ENCODE results near the gene SLC27A4. TPM values are rescaled to one million over a fixed set of nuclear protein-coding genes. Genes with fewer than 3 reads are reported as not detected.

SLC27A4 gene
- total RNA-seq, 2 experiments from 2014 or later, result 12.6 to 14.1 TPM

DNA sequence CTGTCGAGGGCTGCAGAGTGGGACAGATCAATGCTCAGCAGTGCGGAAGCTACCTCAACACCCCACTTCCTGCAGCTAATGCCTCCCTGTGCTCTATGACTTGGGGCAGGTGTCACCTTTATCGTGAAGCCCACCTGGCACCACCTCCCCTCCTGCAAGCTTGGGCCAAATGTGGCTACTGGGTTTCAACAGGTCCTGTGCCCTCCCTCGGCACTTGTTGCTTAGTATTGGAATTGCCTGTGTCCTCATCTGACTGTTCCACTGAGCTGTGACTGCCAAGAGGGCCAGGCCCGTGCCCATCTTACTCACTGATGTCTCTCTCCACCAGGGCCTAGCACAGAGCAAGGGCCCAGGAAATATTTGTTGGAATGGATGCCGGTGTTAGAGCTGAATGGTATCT, 9.4 kb downstream of the SLC27A4 start:
- Mint-ChIP-seq H3K4me1 (ENCODE audit: low read depth) (no peaks in the 10 kb centered on the region), H3K4me3 (no peak overlapping the region), H3K27me3 (no peaks in the 10 kb centered on the region), H3K9me3 (no peaks in the 10 kb centered on the region), H3K36me3 (peaks cover 17% of the 10 kb centered on the region), H3K27ac (no peak overlapping the region)
- no peak for DNase-seq
- POLR2A ChIA-PET, result no interaction called here
- intact Hi-C loops (cut with micrococcal nuclease), result no loop called here
- CTCF ChIA-PET, result interaction anchor here (0.9 to 2.2 kb wide), 3 partner anchors 11 to 89 kb away, joined by 3 to 6 read pairs (median 3); no protein-coding TSS in a partner anchor

- CTCF ChIA-PET, result interaction anchor here (1.1 to 1.5 kb wide), 2 partner anchors 14 to 84 kb away, joined by 3 read pairs; no protein-coding TSS in a partner anchor
- no peaks in the 10 kb centered on the region for H3K9me3 Mint-ChIP-seq
- POLR2A ChIA-PET, result interaction anchor here (0.5 to 1.4 kb wide), 2 partner anchors 15 to 93 kb away, joined by 3 to 4 read pairs; partner anchors contain the start of gene URM1
- intact Hi-C loops (cut with micrococcal nuclease), result no loop called here
- H3K4me1 Mint-ChIP-seq (ENCODE audit: low read depth), result no peaks in the 10 kb centered on the region
- peaks cover 14% of the 10 kb centered on the region for H3K36me3 Mint-ChIP-seq
- no peak overlapping the region for H3K27ac Mint-ChIP-seq
- no peak for DNase-seq
- no peak overlapping the region for H3K4me3 Mint-ChIP-seq
- no peaks in the 10 kb centered on the region for H3K27me3 Mint-ChIP-seq
These were observed 15.1 kb downstream of the SLC27A4 start for GRCh38 chr9:128355451-128355850.

- Mint-ChIP-seq H3K27me3 (no peaks in the 10 kb centered on the region), H3K9me3 (no peaks in the 10 kb centered on the region), H3K4me3 (no peak overlapping the region), H3K36me3 (peaks cover 9% of the 10 kb centered on the region), H3K4me1 (ENCODE audit: low read depth) (peaks cover 9% of the 10 kb centered on the region), H3K27ac (no peak overlapping the region)
- intact Hi-C loops (cut with micrococcal nuclease), result no loop called here
- POLR2A ChIA-PET, result no interaction called here
- DNase-seq, result no peak
- CTCF ChIA-PET, result no interaction called here
These were observed 17.8 kb downstream of the SLC27A4 start for GRCh38 chr9:128358090-128358489.

DNA sequence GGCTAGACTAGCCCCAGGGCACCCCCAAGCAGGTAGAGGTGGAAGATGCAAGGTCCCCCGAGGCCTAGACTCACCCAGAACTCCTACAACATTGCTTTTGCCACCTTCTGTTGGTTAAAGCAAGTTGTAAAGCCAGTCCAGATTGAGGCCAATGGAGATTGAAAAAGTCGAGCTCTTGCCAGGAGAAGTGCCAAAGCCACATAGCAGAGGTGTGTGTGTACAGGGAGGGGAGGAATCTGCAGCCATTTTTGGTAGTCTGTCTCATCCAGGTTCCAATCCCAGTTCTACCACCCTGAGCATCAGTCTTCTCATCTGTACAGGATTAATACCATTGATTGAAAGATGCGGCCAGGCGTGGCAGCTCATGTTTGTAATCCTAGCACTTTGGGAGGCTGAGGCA, 18.5 kb downstream of the SLC27A4 start:
- POLR2A ChIA-PET, result interaction anchor here (0.6 kb wide), 1 partner anchor 18 kb away, joined by 3 read pairs; no protein-coding TSS in a partner anchor

DNA sequence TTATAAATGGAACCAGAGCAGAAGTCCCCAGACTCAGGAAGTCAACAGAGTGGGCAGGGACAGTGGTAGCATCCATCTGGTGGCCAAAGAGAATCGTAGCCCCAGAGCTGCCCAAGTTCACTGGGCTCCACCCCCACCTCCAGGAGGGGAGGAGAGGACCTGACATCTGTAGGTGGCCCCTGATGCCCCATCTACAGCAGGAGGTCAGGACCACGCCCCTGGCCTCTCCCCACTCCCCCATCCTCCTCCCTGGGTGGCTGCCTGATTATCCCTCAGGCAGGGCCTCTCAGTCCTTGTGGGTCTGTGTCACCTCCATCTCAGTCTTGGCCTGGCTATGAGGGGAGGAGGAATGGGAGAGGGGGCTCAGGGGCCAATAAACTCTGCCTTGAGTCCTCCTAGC, 20.5 kb downstream of the SLC27A4 start:
- Mint-ChIP-seq H3K9me3 (no peaks in the 10 kb centered on the region), H3K4me3 (no peak overlapping the region), H3K27me3 (no peaks in the 10 kb centered on the region), H3K4me1 (ENCODE audit: low read depth) (peaks cover 9% of the 10 kb centered on the region), H3K36me3 (peaks cover 5% of the 10 kb centered on the region), H3K27ac (no peak overlapping the region)
- ChIA-PET POLR2A (no interaction called here), CTCF (interaction anchor here (0.6 to 2.9 kb wide), 8 partner anchors 11 to 603 kb away, joined by 3 to 42 read pairs (median 10); partner anchors contain the start of genes CERCAM and URM1)
- intact Hi-C loops (cut with micrococcal nuclease), result loop anchor here (5.0 kb wide), 1 partner anchor 64 kb away; no protein-coding TSS in a partner anchor
- DNase-seq, result no peak

More for the DNA sequence above, 18.5 kb downstream of the SLC27A4 start:
- peaks cover 9% of the 10 kb centered on the region for H3K36me3 Mint-ChIP-seq
- H3K27ac Mint-ChIP-seq, result no peak overlapping the region
- no peak for DNase-seq
- no peaks in the 10 kb centered on the region for H3K27me3 Mint-ChIP-seq
- peaks cover 9% of the 10 kb centered on the region for H3K4me1 Mint-ChIP-seq (ENCODE audit: low read depth)
- no peaks in the 10 kb centered on the region for H3K9me3 Mint-ChIP-seq
- intact Hi-C loops (cut with micrococcal nuclease), result no loop called here
- no peak overlapping the region for H3K4me3 Mint-ChIP-seq
- CTCF ChIA-PET, result no interaction called here

GRCh38 chr9:128361296-128361985, 21.1 kb downstream of the SLC27A4 start:
- ChIA-PET POLR2A (interaction anchor here (0.6 to 0.7 kb wide), 2 partner anchors 9 to 689 kb away, joined by 3 to 4 read pairs; no protein-coding TSS in a partner anchor), CTCF (interaction anchor here (0.6 to 2.9 kb wide), 23 partner anchors 10 to 603 kb away, joined by 3 to 42 read pairs (median 6); partner anchors contain the start of genes CERCAM, ENDOG and URM1)
- Mint-ChIP-seq H3K27me3 (no peaks in the 10 kb centered on the region), H3K4me3 (peak overlapping the region; percentile 50), H3K36me3 (no peaks in the 10 kb centered on the region), H3K4me1 (ENCODE audit: low read depth) (peaks cover 9% of the 10 kb centered on the region), H3K9me3 (no peaks in the 10 kb centered on the region), H3K27ac (peak overlapping the region; percentile 53)
- intact Hi-C loops (cut with micrococcal nuclease), result loop anchor here (5.0 kb wide), 1 partner anchor 64 kb away; no protein-coding TSS in a partner anchor
- no peak for DNase-seq

- no peaks in the 10 kb centered on the region for H3K9me3 Mint-ChIP-seq
These were observed 21.8 kb downstream of the SLC27A4 start for GRCh38 chr9:128361986-128362646.

GRCh38 chr9:128362774-128363173, 22.4 kb downstream of the SLC27A4 start:
- CTCF ChIA-PET, result interaction anchor here (0.6 to 2.9 kb wide), 27 partner anchors 9 to 455 kb away, joined by 3 to 42 read pairs (median 5); partner anchors contain the start of genes BBLN, CERCAM, ENDOG and URM1
- Mint-ChIP-seq H3K9me3 (no peaks in the 10 kb centered on the region), H3K27ac (no peak overlapping the region), H3K36me3 (no peaks in the 10 kb centered on the region), H3K4me3 (no peak overlapping the region), H3K4me1 (ENCODE audit: low read depth) (peaks cover 9% of the 10 kb centered on the region), H3K27me3 (no peaks in the 10 kb centered on the region)
- intact Hi-C loops (cut with micrococcal nuclease), result loop anchor here (1.0 to 5.0 kb wide), 3 partner anchors 50 to 142 kb away; partner anchors contain the start of gene GLE1
- POLR2A ChIA-PET, result interaction anchor here (0.8 kb wide), 1 partner anchor 8 kb away, joined by 6 read pairs; the partner anchor contains the start of gene URM1
- DNase-seq, result no peak

More at GRCh38 chr9:128361986-128362646, 21.8 kb downstream of the SLC27A4 start:
- H3K27me3 Mint-ChIP-seq, result no peaks in the 10 kb centered on the region
- ChIA-PET POLR2A (interaction anchor here (0.6 to 0.8 kb wide), 3 partner anchors 8 to 688 kb away, joined by 3 to 6 read pairs (median 4); partner anchors contain the start of gene URM1), CTCF (interaction anchor here (0.6 to 2.9 kb wide), 30 partner anchors 10 to 456 kb away, joined by 3 to 42 read pairs (median 4); partner anchors contain the start of genes BBLN, CERCAM, ENDOG and URM1)
- peaks cover 9% of the 10 kb centered on the region for H3K4me1 Mint-ChIP-seq (ENCODE audit: low read depth)
- peak; percentile 81 for DNase-seq
- peak overlapping the region; percentile 50 for H3K4me3 Mint-ChIP-seq
- no peaks in the 10 kb centered on the region for H3K36me3 Mint-ChIP-seq
- intact Hi-C loops (cut with micrococcal nuclease), result loop anchor here (1.0 to 5.0 kb wide), 3 partner anchors 50 to 143 kb away; partner anchors contain the start of gene GLE1
- peak overlapping the region; percentile 42 for H3K27ac Mint-ChIP-seq

DNA sequence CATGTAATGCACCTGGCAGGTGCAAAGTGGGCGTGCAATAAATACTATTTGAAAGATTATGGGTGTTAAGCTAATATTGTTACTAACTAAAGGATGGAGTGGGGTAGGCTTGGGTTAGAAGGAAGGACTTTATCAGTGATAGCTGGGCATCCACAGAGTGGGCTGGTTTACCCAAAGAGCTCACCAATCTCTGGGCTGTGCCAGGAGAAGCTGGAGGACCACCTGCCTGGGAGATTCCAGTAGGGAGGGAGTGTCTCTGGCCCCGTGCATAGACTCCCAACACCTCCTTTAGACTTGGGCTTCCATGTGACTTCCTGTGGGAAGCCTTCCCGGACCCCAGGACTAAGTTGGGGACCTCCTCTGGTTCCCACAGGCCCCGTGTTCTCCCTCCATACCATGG, 25.2 kb downstream of the SLC27A4 start:
- no peak overlapping the region for H3K4me3 Mint-ChIP-seq
- intact Hi-C loops (cut with micrococcal nuclease), result no loop called here
- no peaks in the 10 kb centered on the region for H3K9me3 Mint-ChIP-seq
- ChIA-PET CTCF (interaction anchor here (1.0 to 1.5 kb wide), 2 partner anchors 70 to 139 kb away, joined by 3 read pairs; partner anchors contain the start of gene GLE1), POLR2A (no interaction called here)
- H3K27ac Mint-ChIP-seq, result no peak overlapping the region
- H3K27me3 Mint-ChIP-seq, result no peaks in the 10 kb centered on the region
- DNase-seq, result no peak
- no peaks in the 10 kb centered on the region for H3K36me3 Mint-ChIP-seq
- peaks cover 14% of the 10 kb centered on the region for H3K4me1 Mint-ChIP-seq (ENCODE audit: low read depth)

GRCh38 chr9:128369024-128369706, 28.8 kb downstream of the SLC27A4 start:
- ChIA-PET POLR2A (no interaction called here), CTCF (interaction anchor here (3.1 to 3.7 kb wide), 2 partner anchors 28 to 74 kb away, joined by 8 to 12 read pairs; no protein-coding TSS in a partner anchor)
- H3K4me1 Mint-ChIP-seq (ENCODE audit: low read depth), result peaks cover 27% of the 10 kb centered on the region
- no peak overlapping the region for H3K4me3 Mint-ChIP-seq
- H3K27me3 Mint-ChIP-seq, result no peaks in the 10 kb centered on the region
- H3K36me3 Mint-ChIP-seq, result peaks cover 7% of the 10 kb centered on the region
- intact Hi-C loops (cut with micrococcal nuclease), result no loop called here
- no peak for DNase-seq
- H3K27ac Mint-ChIP-seq, result no peak overlapping the region
- H3K9me3 Mint-ChIP-seq, result no peaks in the 10 kb centered on the region

DNA sequence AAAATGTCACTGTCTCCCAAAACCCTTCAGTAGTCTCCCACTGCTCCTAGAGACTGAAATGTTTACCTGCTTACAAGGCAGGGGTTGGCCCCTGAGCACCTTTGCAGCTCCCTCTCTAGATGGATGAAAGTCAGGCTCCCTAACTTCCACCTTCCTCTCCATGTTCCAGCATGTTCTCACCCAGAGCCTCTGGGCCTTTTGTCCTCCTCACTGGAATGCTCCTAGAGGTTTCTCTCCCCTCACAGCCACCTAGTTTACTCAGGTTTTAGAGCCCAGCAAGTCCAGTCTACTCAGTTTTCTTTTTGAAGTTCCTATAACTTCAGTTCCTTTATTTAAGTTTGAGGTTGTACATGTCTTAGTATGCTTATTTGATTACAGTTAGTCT, 30.0 kb downstream of the SLC27A4 start:
- ChIA-PET CTCF (interaction anchor here (0.7 to 4.3 kb wide), 6 partner anchors 8 to 75 kb away, joined by 3 to 42 read pairs (median 9); partner anchors contain the start of gene CERCAM), POLR2A (interaction anchor here (0.8 to 1.6 kb wide), 4 partner anchors 8 to 448 kb away, joined by 3 to 6 read pairs (median 3); partner anchors contain the start of gene ENDOG)
- peak overlapping the region; percentile 93 for H3K27ac Mint-ChIP-seq
- no peak for DNase-seq
- H3K4me3 Mint-ChIP-seq, result peak overlapping the region; percentile 99
- peaks cover 7% of the 10 kb centered on the region for H3K36me3 Mint-ChIP-seq
- H3K4me1 Mint-ChIP-seq (ENCODE audit: low read depth), result peaks cover 27% of the 10 kb centered on the region
- H3K27me3 Mint-ChIP-seq, result no peaks in the 10 kb centered on the region
- H3K9me3 Mint-ChIP-seq, result no peaks in the 10 kb centered on the region
- intact Hi-C loops (cut with micrococcal nuclease), result loop anchor here (2.0 to 5.0 kb wide), 6 partner anchors 30 to 532 kb away; partner anchors contain the start of genes COQ4, KYAT1, LRRC8A and ODF2

Data from activated CD4-positive, alpha-beta memory T cell treated with anti-CD3 and anti-CD28 coated beads for 36 hours (primary cell).